ENCODE measurements around the gene DHODH.
"Not testable (repeated sequence)": the region's sequence is repeated elsewhere in the genome, so short reads cannot be mapped to it uniquely, and the experiment has no call there.

The DHODH gene

GRCh38 chr16:72054254-72054847, 45.8 kb downstream of the DHODH start, which contains the start of gene HP:
TSS of gene HP (plus strand) at chr16:72054505. CDS start at chr16:72054653, 148 bp downstream.
- not testable (repeated sequence) for DNase-seq (ENCODE audit: low read depth, low spot score)

- DNase-seq (ENCODE audit: low read depth, low spot score) = no peak
Measured at GRCh38 chr16:72055911-72056310, 47.4 kb downstream of the DHODH start.

DNA sequence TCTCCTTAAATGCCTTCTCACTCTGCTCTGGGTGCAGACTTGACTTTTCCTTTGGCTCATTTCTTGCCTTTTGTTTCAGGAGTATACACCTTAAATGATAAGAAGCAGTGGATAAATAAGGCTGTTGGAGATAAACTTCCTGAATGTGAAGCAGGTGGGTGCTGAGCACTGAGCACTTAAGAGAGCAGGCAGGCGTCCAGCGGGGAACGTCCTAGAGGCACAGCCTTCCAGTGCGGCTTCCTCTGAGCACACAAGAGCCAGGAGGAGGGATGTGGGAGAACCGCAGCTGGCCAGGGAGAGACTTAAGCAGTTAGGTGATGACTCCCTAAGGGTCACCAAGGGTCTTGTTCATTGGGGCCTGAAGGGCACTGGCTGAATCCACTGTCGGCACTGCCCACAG, 48.8 kb downstream of the DHODH start:
- DNase-seq (ENCODE audit: low read depth, low spot score) = not testable (repeated sequence)

DNA sequence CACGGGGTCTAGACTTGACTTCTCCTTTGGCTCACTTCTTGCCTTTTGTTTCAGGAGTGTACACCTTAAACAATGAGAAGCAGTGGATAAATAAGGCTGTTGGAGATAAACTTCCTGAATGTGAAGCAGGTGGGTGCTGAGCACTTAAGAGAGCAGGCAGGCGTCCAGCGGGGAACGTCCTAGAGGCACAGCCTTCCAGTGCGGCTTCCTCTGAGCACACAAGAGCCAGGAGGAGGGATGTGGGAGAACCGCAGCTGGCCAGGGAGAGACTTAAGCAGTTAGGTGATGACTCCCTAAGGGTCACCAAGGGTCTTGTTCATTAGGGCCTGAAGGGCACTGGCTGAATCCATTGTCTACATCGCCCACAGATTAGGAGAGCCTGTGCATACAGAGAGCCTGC, 50.5 kb downstream of the DHODH start:
- not testable (repeated sequence) for DNase-seq (ENCODE audit: low read depth, low spot score)

DNA sequence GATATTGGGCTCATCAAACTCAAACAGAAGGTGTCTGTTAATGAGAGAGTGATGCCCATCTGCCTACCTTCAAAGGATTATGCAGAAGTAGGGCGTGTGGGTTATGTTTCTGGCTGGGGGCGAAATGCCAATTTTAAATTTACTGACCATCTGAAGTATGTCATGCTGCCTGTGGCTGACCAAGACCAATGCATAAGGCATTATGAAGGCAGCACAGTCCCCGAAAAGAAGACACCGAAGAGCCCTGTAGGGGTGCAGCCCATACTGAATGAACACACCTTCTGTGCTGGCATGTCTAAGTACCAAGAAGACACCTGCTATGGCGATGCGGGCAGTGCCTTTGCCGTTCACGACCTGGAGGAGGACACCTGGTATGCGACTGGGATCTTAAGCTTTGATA, 51.9 kb downstream of the DHODH start:
- DNase-seq (ENCODE audit: low read depth, low spot score) = no peak

DNA sequence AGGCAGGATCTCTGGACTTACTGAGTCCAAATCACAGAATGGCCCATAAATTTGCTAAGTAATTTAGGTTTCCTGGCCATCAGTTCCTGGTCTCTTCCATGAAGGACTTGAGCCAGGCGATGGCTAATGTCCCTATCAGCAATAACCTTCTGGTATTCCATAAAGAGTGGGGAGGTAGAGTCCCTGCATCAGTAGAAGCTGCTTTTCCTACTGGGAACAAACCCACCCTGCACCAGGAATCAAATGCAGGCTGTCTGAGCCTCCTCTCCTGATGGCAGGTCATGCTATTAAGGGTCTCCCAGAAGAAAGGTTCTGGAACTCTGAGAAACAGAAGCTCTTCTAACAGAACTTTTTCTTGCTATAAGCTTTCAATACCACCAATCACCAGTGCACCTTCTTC, 53.0 kb downstream of the DHODH start:
- DNase-seq (ENCODE audit: low read depth, low spot score) = no peak

GRCh38 chr16:72064361-72064894, 55.9 kb downstream of the DHODH start:
- DNase-seq (ENCODE audit: low read depth, low spot score) = no peak

DNA sequence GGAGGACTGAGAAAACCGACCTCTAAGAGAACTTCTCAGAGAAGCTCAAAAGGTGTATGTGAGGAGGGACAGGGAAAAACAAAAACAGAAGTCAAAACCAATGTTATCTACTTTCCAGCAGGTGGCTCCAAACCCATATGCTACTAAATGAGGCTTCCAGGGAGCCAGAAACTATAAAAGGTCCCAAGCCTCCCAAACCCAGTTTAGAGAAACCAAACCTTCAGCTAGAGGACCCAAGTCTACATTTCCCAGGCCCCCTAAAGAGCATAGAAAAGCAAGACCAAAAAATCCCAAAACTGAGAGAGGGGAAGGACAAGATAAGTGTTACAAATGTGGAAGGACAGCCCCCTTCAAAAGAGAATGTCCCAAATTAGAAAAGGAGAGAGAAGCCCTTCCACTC, 58.2 kb downstream of the DHODH start:
- no peak for DNase-seq (ENCODE audit: low read depth, low spot score)

GRCh38 chr16:72068930-72069329, 60.4 kb downstream of the DHODH start:
- DNase-seq (ENCODE audit: low read depth, low spot score) = no peak

GRCh38 chr16:72072514-72073342, 64.2 kb downstream of the DHODH start:
- DNase-seq (ENCODE audit: low read depth, low spot score) = no peak

GRCh38 chr16:72073560-72074230, 65.2 kb downstream of the DHODH start:
- no peak for DNase-seq (ENCODE audit: low read depth, low spot score)

DNA sequence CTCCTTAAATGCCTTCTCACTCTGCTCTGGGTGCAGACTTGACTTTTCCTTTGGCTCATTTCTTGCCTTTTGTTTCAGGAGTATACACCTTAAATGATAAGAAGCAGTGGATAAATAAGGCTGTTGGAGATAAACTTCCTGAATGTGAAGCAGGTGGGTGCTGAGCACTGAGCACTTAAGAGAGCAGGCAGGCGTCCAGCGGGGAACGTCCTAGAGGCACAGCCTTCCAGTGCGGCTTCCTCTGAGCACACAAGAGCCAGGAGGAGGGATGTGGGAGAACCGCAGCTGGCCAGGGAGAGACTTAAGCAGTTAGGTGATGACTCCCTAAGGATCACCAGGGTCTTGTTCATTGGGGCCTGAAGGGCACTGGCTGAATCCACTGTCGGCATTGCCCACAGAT, 66.5 kb downstream of the DHODH start:
- not testable (repeated sequence) for DNase-seq (ENCODE audit: low read depth, low spot score)
